OCI-LY3 (cell line): Measurements from ENCODE around the gene GPAT3.

ENCODE experiments used
- CTCF ChIP-seq: fragments of 200-600, 300-600 bp; sonication (generic); IDR thresholded peaks from 2 replicates; pipeline ENCODE4 v1.5.1; 2014; ENCODE audit warnings: antibody characterized with exemption, low read length, low read depth
- EZH2phosphoT487 ChIP-seq: fragments of 200-600 bp; shearing (Covaris generic); IDR thresholded peaks from 2 replicates; pipeline ENCODE4 v1.6.1; 2018; ENCODE audit warnings: antibody characterized with exemption, mixed run types, low read depth

- TF ChIP-seq CTCF (no peak), EZH2phosphoT487 (no peak)
These were observed 68.4 kb downstream of the GPAT3 start for GRCh38 chr4:83604321-83604720.
